Measurements from ENCODE around the gene JARID2. TPM values are rescaled to one million over a fixed set of nuclear protein-coding genes. Genes with fewer than 3 reads are reported as not detected.

Gene JARID2
- polyA plus RNA-seq, 1 donor (not counting 4 experiments of a cell fraction or from before 2014, with no cell fraction given) = 11.0 TPM

- no peak overlapping the region for H3K4me2 ChIP-seq (ENCODE audit: control insufficient read depth, extremely low read depth, insufficient read depth, low read depth, low read length)
- H2AFZ ChIP-seq (ENCODE audit: control insufficient read depth, low read length) = no peak overlapping the region
- H3K4me3 ChIP-seq (ENCODE audit: control insufficient read depth in 2 of 3, extremely low read depth in 1 of 3, insufficient read depth in 2 of 3, low read depth in 1 of 3, low read length in 3 of 3) = no peak overlapping the region
- no peaks in the 10 kb centered on the region for H3K27me3 ChIP-seq (ENCODE audit: control insufficient read depth, extremely low read depth, insufficient read depth, low read length)
- dilution Hi-C loops (cut with MboI; ENCODE audit: extremely low pct_ligation_motif_present, low sequenced_read_pairs) = no loop called here
- no peak overlapping the region for H3K9ac ChIP-seq (ENCODE audit: control insufficient read depth, extremely low read depth, insufficient read depth, low read length)
- H3K9me3 ChIP-seq (ENCODE audit: control insufficient read depth, low read depth, low read length) = no peaks in the 10 kb centered on the region
- H3K79me2 ChIP-seq (ENCODE audit: control insufficient read depth, insufficient read depth, low read length) = peaks cover 80% of the 10 kb centered on the region
- peaks cover 4% of the 10 kb centered on the region for H3K9me1 ChIP-seq (ENCODE audit: control insufficient read depth, extremely low read depth, insufficient read depth, low read length)
- no peaks in the 10 kb centered on the region for H4K20me1 ChIP-seq (ENCODE audit: control insufficient read depth, extremely low read depth, insufficient read depth, low read length)
- no peaks in the 10 kb centered on the region for H3K36me3 ChIP-seq (ENCODE audit: control insufficient read depth in 2 of 2, extremely low read depth in 1 of 2, insufficient read depth in 2 of 2, low read length in 2 of 2)
- H3K4me1 ChIP-seq (ENCODE audit: control insufficient read depth, extremely low read depth, insufficient read depth, low read length) = peaks cover 39% of the 10 kb centered on the region
- no peak overlapping the region for H3K27ac ChIP-seq (ENCODE audit: control insufficient read depth, insufficient read depth, low read length)
- no peak for DNase-seq (ENCODE audit: low read depth, low spot score)
- no peak for FAIRE-seq
- TF ChIP-seq EZH2 (IDR thresholded peaks at IDR 0.05; ENCODE audit: low read length) = no peak
- TF ChIP-seq, protein P1, sequence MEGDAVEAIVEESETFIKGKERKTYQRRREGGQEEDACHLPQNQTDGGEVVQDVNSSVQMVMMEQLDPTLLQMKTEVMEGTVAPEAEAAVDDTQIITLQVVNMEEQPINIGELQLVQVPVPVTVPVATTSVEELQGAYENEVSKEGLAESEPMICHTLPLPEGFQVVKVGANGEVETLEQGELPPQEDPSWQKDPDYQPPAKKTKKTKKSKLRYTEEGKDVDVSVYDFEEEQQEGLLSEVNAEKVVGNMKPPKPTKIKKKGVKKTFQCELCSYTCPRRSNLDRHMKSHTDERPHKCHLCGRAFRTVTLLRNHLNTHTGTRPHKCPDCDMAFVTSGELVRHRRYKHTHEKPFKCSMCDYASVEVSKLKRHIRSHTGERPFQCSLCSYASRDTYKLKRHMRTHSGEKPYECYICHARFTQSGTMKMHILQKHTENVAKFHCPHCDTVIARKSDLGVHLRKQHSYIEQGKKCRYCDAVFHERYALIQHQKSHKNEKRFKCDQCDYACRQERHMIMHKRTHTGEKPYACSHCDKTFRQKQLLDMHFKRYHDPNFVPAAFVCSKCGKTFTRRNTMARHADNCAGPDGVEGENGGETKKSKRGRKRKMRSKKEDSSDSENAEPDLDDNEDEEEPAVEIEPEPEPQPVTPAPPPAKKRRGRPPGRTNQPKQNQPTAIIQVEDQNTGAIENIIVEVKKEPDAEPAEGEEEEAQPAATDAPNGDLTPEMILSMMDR (optimal IDR thresholded peaks at IDR 0.05 in 1 of 3, IDR thresholded peaks at IDR 0.05 in 1 of 3, conservative IDR thresholded peaks at IDR 0.05 in 1 of 3; ENCODE audit: extremely low read depth in 1 of 3, insufficient read depth in 2 of 3, low read length in 3 of 3) = no peak
Measured at GRCh38 chr6:15435468-15435867, 189.6 kb downstream of the JARID2 start.

GRCh38 chr6:15436451-15436850 lies 190.6 kb downstream of the JARID2 start:
- H3K4me3 ChIP-seq (ENCODE audit: control insufficient read depth in 2 of 3, extremely low read depth in 1 of 3, insufficient read depth in 2 of 3, low read depth in 1 of 3, low read length in 3 of 3) = no peak overlapping the region
- H3K27ac ChIP-seq (ENCODE audit: control insufficient read depth, insufficient read depth, low read length) = no peak overlapping the region
- H3K9me1 ChIP-seq (ENCODE audit: control insufficient read depth, extremely low read depth, insufficient read depth, low read length) = peaks cover 4% of the 10 kb centered on the region
- FAIRE-seq = no peak
- H3K36me3 ChIP-seq (ENCODE audit: control insufficient read depth in 2 of 2, extremely low read depth in 1 of 2, insufficient read depth in 2 of 2, low read length in 2 of 2) = no peaks in the 10 kb centered on the region
- H3K27me3 ChIP-seq (ENCODE audit: control insufficient read depth, extremely low read depth, insufficient read depth, low read length) = no peaks in the 10 kb centered on the region
- dilution Hi-C loops (cut with MboI; ENCODE audit: extremely low pct_ligation_motif_present, low sequenced_read_pairs) = no loop called here
- no peak overlapping the region for H2AFZ ChIP-seq (ENCODE audit: control insufficient read depth, low read length)
- H3K9me3 ChIP-seq (ENCODE audit: control insufficient read depth, low read depth, low read length) = no peaks in the 10 kb centered on the region
- H3K4me2 ChIP-seq (ENCODE audit: control insufficient read depth, extremely low read depth, insufficient read depth, low read depth, low read length) = no peak overlapping the region
- peaks cover 40% of the 10 kb centered on the region for H3K4me1 ChIP-seq (ENCODE audit: control insufficient read depth, extremely low read depth, insufficient read depth, low read length)
- H3K79me2 ChIP-seq (ENCODE audit: control insufficient read depth, insufficient read depth, low read length) = peaks cover 78% of the 10 kb centered on the region
- no peaks in the 10 kb centered on the region for H4K20me1 ChIP-seq (ENCODE audit: control insufficient read depth, extremely low read depth, insufficient read depth, low read length)
- H3K9ac ChIP-seq (ENCODE audit: control insufficient read depth, extremely low read depth, insufficient read depth, low read length) = no peak overlapping the region
- TF ChIP-seq, protein P1 (optimal IDR thresholded peaks at IDR 0.05 in 1 of 3, IDR thresholded peaks at IDR 0.05 in 1 of 3, conservative IDR thresholded peaks at IDR 0.05 in 1 of 3; ENCODE audit: extremely low read depth in 1 of 3, insufficient read depth in 2 of 3, low read length in 3 of 3) = no peak
- TF ChIP-seq EZH2 (IDR thresholded peaks at IDR 0.05; ENCODE audit: low read length) = no peak
- no peak for DNase-seq (ENCODE audit: low read depth, low spot score)

Data from keratinocyte (primary cell).